HCT116 (cell line): ENCODE measurements around the gene MRPL9. TPM values are rescaled to one million over a fixed set of nuclear protein-coding genes. Genes with fewer than 3 reads are reported as not detected.

Experiments used
- ATAC-seq: fragments of 200-7000 bp; cut with Tn5 transposase; 2 replicates; pipeline ENCODE4 v1.9.1; 2020; ENCODE audit warnings: mild to moderate bottlenecking, moderate library complexity
- BruUV-seq: library from RNA; stranded (reverse); fragments of 400-500 nt; replicated peaks from 2 replicates; lab custom pipeline; 2021; lab: Mats Ljungman, UMichigan
- CTCF ChIA-PET: fragments of 300-600 bp; sonication (Branson Sonifier 250); formaldehyde crosslinking; loops from one replicate; lab custom pipeline; 2021; ENCODE audit warnings: antibody characterized with exemption; lab: Charles Lee
- POLR2A ChIA-PET: fragments of 300-600, 350-600 bp; sonication (Branson Sonifier 250); formaldehyde crosslinking; loops from one replicate; lab custom pipeline; 2021; ENCODE audit warnings: antibody characterized with exemption; lab: Charles Lee
- RAD21 ChIA-PET, 2 experiments: fragments of 300-600 bp; sonication (Branson Sonifier 250); formaldehyde crosslinking; loops; one replicate each; lab custom pipeline; 2023; ENCODE audit warnings: low total read pairs in 2 of 2; ENCODE audit not compliant: uncharacterized antibody in 2 of 2, unreplicated experiment in 2 of 2, low non-redundant PET in 1 of 2; lab: Charles Lee
- DNase-seq: peaks from one replicate; pipeline ENCODE4 v3.0.0-alpha.2; 2010; ENCODE audit warnings: low read depth, low spot score
- H2AFZ ChIP-seq: fragments of 200-600 bp; shearing (Covaris generic), sonication (generic); 2 replicates; pipeline ENCODE4 v1.6.1; 2017; ENCODE audit warnings: low read depth, mixed run types, mixed read lengths, antibody characterized with exemption, low read length; ENCODE audit not compliant: poor library complexity, severe bottlenecking
- H3K27ac ChIP-seq: 2 replicates; pipeline ENCODE4 v1.5.1; 2012; ENCODE audit warnings: low read depth, low read length
- H3K27me3 ChIP-seq: fragments of 200-600 bp; sonication (generic); 2 replicates; pipeline ENCODE4 v1.6.1; 2016; ENCODE audit warnings: mixed run types, low read length, mixed read lengths; ENCODE audit not compliant: insufficient read depth
- H3K36me3 ChIP-seq, 2 experiments: fragments of 200-500 bp in 1 of 2; fragments of 200-600 bp in 1 of 2; sonication (Bioruptor generic) in 1 of 2; sonication (generic) in 1 of 2; 2 replicates each; pipeline versions ENCODE4 v1.5.1 to v1.6.1; 2014 to 2016; ENCODE audit warnings: low read length in 2 of 2, inconsistent platforms in 1 of 2, mixed read lengths in 1 of 2, mixed run types in 1 of 2; ENCODE audit not compliant: insufficient read depth in 2 of 2, control insufficient read depth in 1 of 2
- H3K4me1 ChIP-seq, 2 experiments: fragments of 200-600 bp in 1 of 2; sonication (generic) in 1 of 2; 2 replicates each; pipeline versions ENCODE4 v1.5.1 to v1.6.1; 2012 to 2017; ENCODE audit warnings: low read length in 2 of 2, inconsistent platforms in 1 of 2, mild to moderate bottlenecking in 1 of 2, mixed read lengths in 1 of 2, mixed run types in 1 of 2, moderate library complexity in 1 of 2; ENCODE audit not compliant: insufficient read depth in 2 of 2, control insufficient read depth in 1 of 2
- H3K4me2 ChIP-seq: fragments of 200-600 bp; sonication (generic); 2 replicates; pipeline ENCODE4 v1.6.1; 2017; ENCODE audit warnings: mixed run types, low read length, mixed read lengths
- H3K4me3 ChIP-seq, 2 experiments: fragments of 200-600 bp in 1 of 2; sonication (generic) in 1 of 2; replicated peaks in 1 of 2; 2 replicates each; pipeline ENCODE4 v1.5.1; 2011 to 2016; ENCODE audit warnings: low read length in 2 of 2, control low read depth in 1 of 2, low read depth in 1 of 2, mild to moderate bottlenecking in 1 of 2, mixed read lengths in 1 of 2, mixed run types in 1 of 2
- H3K79me2 ChIP-seq: fragments of 200-600 bp; sonication (generic); 2 replicates; pipeline ENCODE4 v1.6.1; 2017; ENCODE audit warnings: mild to moderate bottlenecking, mixed run types, low read length, moderate library complexity, mixed read lengths; ENCODE audit not compliant: insufficient read depth
- H3K9ac ChIP-seq: fragments of 200-600 bp; sonication (generic); 2 replicates; pipeline ENCODE4 v1.6.1; 2016; ENCODE audit warnings: low read length, mixed read lengths
- H3K9me2 ChIP-seq: fragments of 200-600 bp; sonication (generic), shearing (Covaris generic); 2 replicates; pipeline ENCODE4 v1.6.1; 2017; ENCODE audit warnings: mixed run types, mild to moderate bottlenecking, moderate library complexity; ENCODE audit not compliant: insufficient read depth
- H3K9me3 ChIP-seq, 2 experiments: fragments of 200-500 bp in 1 of 2; fragments of 200-600 bp in 1 of 2; sonication (Bioruptor generic) in 1 of 2; sonication (generic) in 1 of 2; 2 replicates each; pipeline ENCODE4 v1.6.1; 2014 to 2017; ENCODE audit warnings: low read length in 2 of 2, mixed read lengths in 2 of 2, inconsistent platforms in 1 of 2, low read depth in 1 of 2, mild to moderate bottlenecking in 1 of 2, mixed run types in 1 of 2, moderate library complexity in 1 of 2; ENCODE audit not compliant: control insufficient read depth in 1 of 2, insufficient read depth in 1 of 2
- H4K20me1 ChIP-seq: fragments of 200-600 bp; sonication (generic), shearing (Covaris generic); 2 replicates; pipeline ENCODE4 v1.6.1; 2017; ENCODE audit warnings: mixed run types, mild to moderate bottlenecking, moderate library complexity; ENCODE audit not compliant: insufficient read depth
- RAD21 ChIP-seq: IDR thresholded peaks from 2 replicates; pipeline ENCODE4 v1.6.1; 2012; ENCODE audit warnings: low read depth, mild to moderate bottlenecking
- YY1 ChIP-seq: IDR thresholded peaks from 2 replicates; pipeline ENCODE4 v1.6.1; 2011; ENCODE audit warnings: low read length, low read depth, moderate library complexity, mild to moderate bottlenecking; ENCODE audit not compliant: insufficient replicate concordance; ENCODE audit errors: extremely low read depth
- intact Hi-C: fragments of 100-400 bp; cut with micrococcal nuclease; formaldehyde crosslinking; loops from 2 replicates; pipeline ENCODE4 v1.10.0; 2022
- total RNA-seq: library from RNA; stranded (reverse); gene quantifications from one replicate; pipeline ENCODE4 v1.2.1, GENCODE V29; 2021; ENCODE audit not compliant: unreplicated experiment

The MRPL9 gene
- total RNA-seq, 1 experiment from 2014 or later = 94.5 TPM

DNA sequence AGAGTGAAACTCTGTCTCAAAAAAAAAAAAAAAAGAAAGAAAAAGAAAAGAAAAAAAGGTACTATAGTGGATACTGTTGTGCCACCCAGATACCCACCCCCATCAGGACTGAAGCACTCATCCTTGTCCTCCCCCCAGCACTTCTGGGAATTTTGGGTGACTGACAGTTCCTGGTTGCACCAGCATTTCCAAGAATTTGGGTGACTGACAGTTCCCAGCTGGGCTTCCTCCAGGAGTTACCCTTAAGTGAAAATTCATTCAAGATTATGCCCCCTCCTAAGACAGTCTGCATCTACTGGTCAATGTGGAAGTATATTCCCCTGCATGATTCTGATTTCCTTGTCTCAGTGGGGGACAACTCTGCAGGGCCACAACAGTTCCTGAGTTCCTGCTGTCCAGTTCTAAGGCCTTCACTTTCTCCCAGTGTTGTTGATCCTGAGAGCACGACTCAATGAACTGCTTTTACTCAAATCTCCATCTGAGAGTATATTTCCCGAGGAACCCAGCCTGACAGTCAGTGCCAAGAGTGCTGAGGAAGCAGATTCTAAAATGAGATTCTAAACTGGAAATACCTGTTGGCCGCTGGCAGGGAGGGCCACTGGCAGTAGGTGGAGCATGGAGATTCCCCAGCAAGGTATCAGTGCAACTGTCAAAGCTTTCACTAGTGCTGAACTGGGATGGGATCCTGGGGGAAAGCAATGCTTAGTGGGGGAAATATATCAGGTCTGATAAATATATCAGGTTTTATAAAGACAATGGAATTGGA, 23.5 kb downstream of the MRPL9 start:
- H4K20me1 ChIP-seq = no peaks in the 10 kb centered on the region
- no peak overlapping the region for H2AFZ ChIP-seq
- H3K9me2 ChIP-seq = no peaks in the 10 kb centered on the region
- H3K4me3 ChIP-seq = no peak overlapping the region
- peak overlapping the region; percentile 1; the same call in 1 of the 2 replicates for H3K4me2 ChIP-seq
- ChIA-PET CTCF (no interaction called here), POLR2A (no interaction called here), RAD21 (no interaction called here)
- no peak; the same call in 1 of the 2 replicates for ATAC-seq
- H3K27ac ChIP-seq = no peak overlapping the region
- H3K27me3 ChIP-seq = no peaks in the 10 kb centered on the region
- DNase-seq = no peak
- intact Hi-C loops = no loop called here
- H3K9ac ChIP-seq = no peak overlapping the region
- BruUV-seq = no TSS peak
- no peaks in the 10 kb centered on the region for H3K79me2 ChIP-seq
- TF ChIP-seq YY1 = no peak
- TF ChIP-seq RAD21 = peak; percentile 23; the same call in 1 of the 2 replicates
- no peaks in the 10 kb centered on the region for H3K36me3 ChIP-seq
- H3K4me1 ChIP-seq = peaks cover 6 to 10% of the 10 kb centered on the region in 2 experiments; a peak in 2 of 4 replicates
- H3K9me3 ChIP-seq = peaks cover 0 to 7% of the 10 kb centered on the region in 2 experiments; a peak in 1 of 4 replicates

- intact Hi-C loops = no loop called here
- ChIA-PET CTCF (interaction anchor here (0.5 to 1.0 kb wide), 2 partner anchors 62 to 437 kb away, joined by 3 to 4 read pairs; no protein-coding TSS in a partner anchor), RAD21 (no interaction called here), POLR2A (no interaction called here)
- H3K4me2 ChIP-seq = no peak overlapping the region
- H3K27me3 ChIP-seq = no peaks in the 10 kb centered on the region
- no peak for TF ChIP-seq YY1
- ATAC-seq (no peak), DNase-seq (no peak)
- H2AFZ ChIP-seq = no peak overlapping the region
- no peaks in the 10 kb centered on the region for H3K79me2 ChIP-seq
- no peak overlapping the region for H3K27ac ChIP-seq
- no TSS peak for BruUV-seq
- no peak overlapping the region for H3K9ac ChIP-seq
- H3K9me3 ChIP-seq = peaks cover 0 to 7% of the 10 kb centered on the region in 2 experiments; a peak in 1 of 4 replicates
- peaks cover 6 to 10% of the 10 kb centered on the region in 2 experiments; a peak in 2 of 4 replicates for H3K4me1 ChIP-seq
- H4K20me1 ChIP-seq = no peaks in the 10 kb centered on the region
- H3K9me2 ChIP-seq = no peaks in the 10 kb centered on the region
- H3K36me3 ChIP-seq = no peaks in the 10 kb centered on the region
- H3K4me3 ChIP-seq = no peak overlapping the region
Measured at GRCh38 chr1:151737479-151737878, 25.8 kb downstream of the MRPL9 start.
